ENCODE results near the gene IL22RA2.

Gene IL22RA2

DNA sequence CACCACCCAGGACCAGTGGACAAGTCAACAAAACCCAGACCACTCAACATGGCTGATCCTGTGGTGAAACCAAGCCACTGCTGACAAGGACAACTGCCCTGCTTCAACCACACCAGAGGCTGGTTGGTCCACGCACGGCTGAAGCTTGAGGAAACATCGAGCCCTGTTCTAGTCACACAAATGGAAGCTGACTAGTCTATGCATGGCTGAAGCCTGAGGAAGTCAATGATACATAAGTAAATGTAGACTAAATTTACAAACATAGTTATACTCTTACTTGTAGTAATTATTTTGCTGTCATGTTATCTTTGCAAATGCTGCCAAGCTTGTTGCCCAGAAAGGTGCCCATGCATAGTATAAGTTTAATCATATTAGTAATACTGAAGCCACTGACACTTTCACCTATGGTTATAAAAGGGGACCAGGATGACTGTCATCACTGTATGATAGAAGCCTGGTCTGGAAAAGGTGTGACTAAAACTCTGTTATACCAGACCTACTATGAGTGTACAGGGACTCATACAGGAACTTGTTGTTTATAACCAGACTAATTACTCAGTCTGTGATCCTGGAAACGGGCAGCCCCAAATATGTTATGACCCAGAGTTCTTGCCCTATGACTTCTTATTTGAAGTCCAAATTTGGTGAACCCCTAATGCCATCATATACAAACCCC lies 5.6 kb downstream of the IL22RA2 start:
- no peak for DNase-seq (ENCODE audit: low read depth)

DNA sequence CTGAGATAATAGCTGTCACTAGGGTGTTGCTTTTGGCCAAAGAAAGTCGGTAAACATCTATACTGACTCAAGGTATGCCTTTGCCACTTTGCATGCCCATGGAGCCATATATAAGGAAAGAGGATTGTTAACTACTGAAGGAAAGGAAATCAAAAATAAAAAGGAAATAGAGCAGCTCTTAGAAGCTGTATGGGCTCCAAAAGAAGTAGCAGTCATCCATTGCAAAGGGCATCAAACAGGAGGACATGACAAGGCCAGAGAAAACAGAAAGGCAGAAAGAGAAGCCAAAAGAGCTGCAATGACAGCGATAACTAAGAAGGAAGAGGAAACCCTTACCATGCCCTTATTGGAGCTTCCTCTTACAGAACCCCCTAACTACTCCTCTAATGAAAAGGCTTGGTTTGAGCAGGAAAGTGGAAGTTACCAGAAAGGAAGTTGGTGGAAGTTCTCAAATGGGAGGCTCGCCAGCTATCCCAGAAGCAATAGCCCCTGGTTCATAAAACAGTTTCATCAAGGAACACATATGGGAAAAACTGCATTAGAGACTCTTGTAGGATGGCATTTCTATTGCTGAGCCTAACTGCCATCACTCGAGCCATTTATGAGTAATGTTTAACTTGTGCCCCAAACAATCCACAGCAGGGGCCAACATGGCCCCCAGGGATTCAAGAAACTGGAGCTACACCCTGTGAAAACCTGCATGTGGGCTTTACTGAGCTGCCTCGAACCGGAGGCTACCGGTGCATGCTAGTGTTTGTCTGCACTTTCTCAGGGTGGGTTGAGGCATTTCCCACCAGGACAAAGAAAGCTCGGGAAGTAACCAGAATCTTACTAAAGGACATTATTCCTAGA lies 7.0 kb downstream of the IL22RA2 start:
- DNase-seq (ENCODE audit: low read depth) = no peak

DNA sequence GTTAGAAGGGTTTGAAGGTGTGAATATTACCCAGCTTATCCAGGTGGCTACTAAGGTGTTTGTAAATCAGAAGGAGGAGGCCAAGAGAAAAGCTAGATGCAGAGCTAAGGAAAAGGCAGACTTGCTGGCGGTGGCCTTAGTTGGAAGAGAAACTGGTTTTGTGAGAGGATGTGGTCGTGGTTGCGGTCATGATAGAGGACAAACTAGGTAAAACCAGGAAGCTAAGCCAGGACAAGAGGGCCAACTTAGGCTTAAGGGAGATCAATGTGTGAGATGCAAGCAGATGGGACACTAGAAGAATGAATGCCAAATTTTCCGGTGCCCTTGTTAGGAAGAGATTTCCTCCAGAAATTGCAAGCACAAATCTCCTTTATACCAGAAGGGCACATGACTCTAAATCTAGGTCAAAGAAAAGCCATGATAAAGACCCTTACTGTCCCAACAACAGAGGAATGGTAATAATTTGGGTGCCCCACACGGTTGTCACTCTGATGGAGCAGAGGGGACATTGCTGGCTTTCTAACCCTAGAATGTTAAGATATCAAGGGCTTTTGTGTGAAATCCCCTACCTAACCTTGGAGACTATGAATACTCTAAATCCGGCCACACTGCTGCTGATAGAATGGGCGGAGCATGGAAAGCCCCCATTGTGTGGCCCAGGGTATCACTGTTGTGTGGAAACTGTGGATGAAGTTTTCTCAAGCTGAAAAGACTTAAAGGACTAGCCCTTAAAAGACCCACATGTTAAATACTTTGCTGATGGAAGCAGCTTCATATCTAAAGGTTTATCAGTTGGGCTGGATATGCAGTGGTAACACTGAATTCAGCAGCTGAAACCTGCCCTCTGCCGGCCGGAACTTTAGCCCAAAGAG lies 7.8 kb downstream of the IL22RA2 start:
- no peak for DNase-seq (ENCODE audit: low read depth)

DNA sequence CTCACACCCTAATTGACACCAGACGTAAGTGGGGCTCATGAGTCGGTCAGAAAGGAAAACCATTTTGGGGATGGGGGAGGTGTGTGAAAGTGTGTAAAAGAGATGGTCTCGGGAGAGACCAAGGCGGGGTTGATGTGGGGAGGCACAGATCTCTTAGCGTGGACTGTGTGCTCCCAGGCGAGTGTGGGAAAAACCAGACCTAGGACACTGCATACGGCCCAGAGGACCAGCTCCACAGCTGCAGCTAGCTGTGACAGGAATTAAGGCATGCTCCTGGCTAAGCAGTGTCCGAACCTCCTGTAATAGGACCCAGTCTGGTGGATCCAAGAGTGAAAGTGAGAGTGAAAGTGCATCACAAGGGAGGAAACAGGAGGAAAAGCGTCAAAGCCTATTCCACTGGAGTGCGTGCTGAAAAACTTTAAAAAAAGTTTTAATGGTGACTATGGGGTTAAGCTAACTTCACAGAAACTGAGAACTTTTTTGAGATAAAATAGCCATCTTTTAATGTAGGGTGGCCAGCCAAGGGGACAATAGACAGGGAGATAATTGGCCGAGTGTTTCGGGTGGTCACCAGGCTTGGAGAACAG lies 9.6 kb downstream of the IL22RA2 start:
- DNase-seq (ENCODE audit: low read depth) = no peak

DNA sequence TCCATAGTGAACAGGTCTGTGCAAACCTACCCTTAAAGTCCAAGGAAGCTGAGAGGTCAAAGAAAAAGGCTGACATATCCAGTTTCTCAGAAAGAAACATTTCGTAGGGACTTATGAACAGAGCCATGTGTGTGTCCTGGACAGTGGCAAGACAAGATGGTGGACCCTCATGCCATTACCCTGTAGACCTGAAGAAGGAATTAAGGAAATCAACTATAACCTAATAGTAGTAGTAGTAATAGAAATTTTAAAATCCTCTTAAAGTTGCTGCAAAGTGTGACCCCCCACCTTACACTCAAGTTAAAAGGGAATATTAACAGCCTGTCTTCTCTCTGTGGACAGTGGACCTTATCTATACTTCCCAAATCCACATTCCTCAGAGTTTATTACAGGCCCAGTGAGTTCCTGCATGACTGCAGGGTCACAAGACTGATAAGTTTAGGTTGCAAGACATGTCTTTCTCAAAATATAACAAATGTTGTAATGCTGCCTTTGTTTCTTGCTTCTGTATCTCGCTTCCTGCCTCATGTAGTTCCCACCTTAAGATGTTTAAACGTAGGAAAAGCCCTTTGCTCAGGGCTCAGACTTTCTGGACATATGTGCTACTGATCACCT lies 10.6 kb downstream of the IL22RA2 start:
- no peak for DNase-seq (ENCODE audit: low read depth)

DNA sequence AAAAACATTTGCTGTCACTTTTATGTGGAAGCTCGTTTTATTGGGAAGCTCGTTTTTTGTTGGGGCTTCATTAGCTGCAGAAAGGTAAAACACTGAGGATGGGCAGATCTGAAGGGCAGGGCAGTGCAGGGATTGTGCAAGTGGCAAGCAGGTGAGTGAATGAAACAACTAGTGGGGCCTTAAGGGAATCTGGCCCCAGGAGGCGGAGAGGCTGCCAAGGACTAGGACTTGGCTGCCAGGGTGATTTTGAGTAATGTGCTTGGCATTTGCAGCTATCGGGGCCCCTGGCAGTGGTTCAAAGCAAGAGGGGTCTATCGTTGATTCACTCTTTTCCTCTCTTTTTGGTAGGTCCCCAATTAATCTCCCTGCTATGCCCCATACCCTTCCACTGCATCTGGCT lies 11.5 kb downstream of the IL22RA2 start:
- no peak for DNase-seq (ENCODE audit: low read depth)

DNA sequence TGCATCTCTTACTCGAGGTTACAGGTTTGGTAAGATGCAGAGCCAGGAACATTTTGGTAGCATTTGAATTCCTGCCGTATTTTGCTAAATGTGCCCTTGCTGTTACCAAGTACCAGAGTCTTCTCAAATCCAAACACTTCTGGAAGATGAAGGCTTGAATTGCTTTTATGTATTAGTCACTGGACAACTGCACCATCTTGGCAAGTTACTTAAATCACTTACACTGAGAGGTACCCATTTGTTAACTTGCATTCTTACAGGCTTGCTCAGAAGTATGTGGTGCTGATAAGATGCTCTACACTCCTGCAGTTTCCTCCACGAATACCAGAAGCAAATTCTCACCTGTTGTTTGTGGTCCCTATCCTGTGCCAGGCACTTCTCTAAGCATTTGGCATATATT lies 12.7 kb downstream of the IL22RA2 start:
- no peak for DNase-seq (ENCODE audit: low read depth)

DNA sequence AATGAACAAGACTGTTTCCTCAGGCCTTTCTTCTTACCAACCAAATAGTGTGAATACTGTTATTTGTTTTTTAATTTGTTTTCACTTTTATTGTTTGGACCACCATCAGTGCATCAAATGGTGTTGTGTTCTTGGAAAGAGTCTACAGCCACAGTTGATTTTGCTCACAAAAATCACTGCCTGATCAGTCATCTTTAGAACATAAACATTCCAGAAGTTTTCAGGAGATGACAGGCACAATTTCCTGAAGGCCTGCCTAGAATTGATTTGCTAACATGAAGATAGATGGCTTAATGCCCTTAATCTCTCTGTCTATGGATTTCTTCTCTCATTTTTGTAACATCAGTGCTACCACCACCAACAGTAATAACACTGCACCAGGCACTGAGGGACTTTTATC lies 13.5 kb downstream of the IL22RA2 start:
- no peak for DNase-seq (ENCODE audit: low read depth)

DNA sequence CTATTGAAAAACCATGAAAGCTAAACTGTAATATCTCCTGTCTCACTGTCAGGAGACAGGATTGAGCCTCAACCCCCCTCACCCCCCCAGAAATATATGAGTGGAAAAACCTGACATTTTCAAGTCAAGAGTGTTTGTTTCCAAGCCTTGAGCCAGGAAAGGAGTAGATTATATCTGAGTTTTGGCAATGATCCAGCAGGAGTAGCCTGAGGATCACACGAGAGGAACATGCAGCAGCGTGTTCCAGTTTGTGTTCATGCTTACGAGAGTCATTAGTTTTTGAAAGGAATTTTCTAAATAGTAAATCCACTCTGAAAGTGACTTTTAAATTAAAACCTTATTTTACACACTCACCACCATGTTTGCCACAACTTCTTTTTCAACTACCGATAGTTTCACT lies 15.8 kb downstream of the IL22RA2 start:
- no peak for DNase-seq (ENCODE audit: low read depth)

DNA sequence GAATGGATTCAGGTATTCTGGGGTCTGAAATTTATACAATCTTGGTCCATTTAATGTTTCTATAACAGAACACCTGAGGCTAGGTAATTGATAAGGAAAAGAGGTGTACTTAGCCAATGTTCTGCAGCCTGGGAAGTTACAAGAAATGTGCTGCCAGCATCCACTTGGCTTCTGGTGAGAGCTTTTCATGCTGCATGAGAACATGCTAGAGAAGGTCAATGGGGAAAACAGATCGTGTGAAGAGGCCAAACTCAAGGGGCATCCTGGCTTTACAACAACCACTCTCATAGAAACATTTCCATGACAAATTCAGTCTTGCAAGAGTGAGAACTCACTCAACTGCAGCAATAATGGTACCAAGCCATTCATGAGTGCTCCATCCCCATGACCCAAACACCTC lies 16.8 kb downstream of the IL22RA2 start:
- DNase-seq (ENCODE audit: low read depth) = no peak

DNA sequence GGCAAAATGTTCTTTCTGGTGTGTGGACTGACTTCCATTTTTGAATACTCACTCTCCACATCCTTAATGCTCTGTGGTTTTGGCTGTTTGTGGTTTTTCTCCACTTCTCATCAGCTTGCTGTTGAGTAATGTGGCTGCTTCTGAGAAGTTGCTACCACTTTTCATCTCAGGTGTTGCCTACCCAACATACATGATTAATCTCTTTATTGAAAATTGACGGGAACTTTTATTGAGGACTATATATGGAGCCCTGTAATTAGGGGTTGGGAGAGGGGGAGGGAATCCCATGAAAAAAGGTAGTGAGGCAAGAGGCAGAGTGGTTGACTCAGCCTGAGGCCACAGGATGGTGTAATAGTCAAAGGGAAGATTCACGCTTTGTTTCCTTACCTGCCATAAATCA lies 17.6 kb downstream of the IL22RA2 start:
- DNase-seq (ENCODE audit: low read depth) = no peak

DNA sequence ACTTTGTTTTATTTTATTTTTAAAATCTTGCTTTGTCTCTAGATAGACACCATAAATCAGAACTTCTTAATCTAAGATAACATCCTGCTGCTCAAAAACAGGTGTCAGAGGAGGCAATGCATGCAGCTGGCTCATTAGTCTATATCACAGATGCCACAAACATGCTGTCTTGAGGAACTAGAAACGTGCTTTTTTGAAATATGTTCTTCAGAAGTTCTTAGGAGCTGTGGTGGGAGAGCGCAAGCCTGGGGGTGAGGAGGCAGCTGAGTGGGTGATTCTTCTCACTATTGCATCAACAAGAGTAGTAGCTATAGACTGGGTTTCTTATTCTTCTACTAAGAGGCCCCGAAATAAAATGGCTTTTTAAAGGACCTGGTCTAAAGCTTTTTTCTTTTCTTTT lies 23.4 kb downstream of the IL22RA2 start:
- DNase-seq (ENCODE audit: low read depth) = no peak

DNA sequence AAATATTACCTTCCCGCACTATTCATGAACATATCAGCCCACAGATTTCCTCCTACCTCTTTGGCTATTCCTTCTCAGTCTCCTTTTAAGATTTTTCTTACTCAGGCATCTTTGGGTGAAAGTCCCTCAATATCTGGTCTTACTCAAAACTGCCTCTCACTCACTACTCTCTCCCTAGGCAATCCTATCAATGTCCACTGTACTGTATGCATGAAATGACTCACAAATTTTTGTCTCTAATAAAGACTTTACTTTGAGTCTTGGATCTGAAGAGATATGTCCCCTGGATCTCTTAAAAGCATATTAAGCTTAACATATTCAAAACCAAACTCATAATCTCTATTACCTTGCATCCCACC lies 24.4 kb downstream of the IL22RA2 start:
- no peak for DNase-seq (ENCODE audit: low read depth)

DNA sequence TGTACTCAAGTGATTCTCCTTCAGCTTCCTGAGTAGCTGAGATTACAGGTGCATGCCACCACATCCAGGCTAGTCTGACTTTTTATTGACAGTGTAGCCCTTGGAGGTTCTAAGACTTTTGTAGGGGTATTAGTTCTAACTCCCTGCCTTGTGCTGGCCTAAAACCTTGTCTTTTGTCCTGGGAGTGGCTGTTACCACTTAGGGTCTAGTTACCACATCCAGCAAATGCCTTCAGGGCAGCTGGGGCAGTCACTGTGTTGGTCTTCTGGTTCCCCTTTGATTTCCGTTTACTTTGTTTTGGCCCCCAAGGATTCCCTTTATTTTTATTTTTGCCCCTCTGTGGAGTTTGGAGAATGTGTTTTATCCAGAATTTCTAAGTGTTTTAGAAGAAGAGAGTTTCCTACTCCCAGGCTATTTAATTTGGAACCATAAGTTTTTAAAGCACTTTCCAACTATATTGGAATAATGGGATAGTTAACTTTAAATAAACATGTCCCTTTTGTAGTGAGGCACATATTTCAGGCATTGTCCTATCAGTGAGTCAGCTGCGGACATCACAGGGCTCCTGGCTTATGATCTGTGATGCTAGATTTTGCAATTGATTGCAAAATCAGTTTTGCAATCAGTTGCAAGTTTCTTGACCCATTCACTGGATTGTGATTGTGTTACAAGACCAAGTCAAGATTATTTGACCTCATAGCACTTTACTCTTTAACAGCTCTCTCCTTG lies 25.0 kb downstream of the IL22RA2 start:
- no peak for DNase-seq (ENCODE audit: low read depth)

DNA sequence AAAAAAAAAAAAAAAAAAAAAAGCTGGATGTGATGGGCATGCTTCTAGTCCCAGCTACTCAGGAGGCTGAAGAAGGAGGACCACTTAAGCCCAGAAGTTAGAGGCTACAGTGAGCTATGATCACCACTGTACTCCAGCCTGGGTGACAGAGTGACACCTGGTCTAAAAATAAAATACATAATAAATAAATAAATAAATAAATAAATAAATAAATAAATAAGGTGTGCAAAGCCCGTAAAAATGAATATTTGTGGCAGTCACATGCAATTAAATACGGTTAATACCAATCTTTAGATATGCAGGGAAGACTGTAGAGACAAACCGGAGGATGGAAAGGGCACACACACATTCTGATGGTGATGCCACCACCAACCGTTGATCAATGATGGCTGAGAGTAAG lies 26.2 kb downstream of the IL22RA2 start:
- DNase-seq (ENCODE audit: low read depth) = no peak

DNA sequence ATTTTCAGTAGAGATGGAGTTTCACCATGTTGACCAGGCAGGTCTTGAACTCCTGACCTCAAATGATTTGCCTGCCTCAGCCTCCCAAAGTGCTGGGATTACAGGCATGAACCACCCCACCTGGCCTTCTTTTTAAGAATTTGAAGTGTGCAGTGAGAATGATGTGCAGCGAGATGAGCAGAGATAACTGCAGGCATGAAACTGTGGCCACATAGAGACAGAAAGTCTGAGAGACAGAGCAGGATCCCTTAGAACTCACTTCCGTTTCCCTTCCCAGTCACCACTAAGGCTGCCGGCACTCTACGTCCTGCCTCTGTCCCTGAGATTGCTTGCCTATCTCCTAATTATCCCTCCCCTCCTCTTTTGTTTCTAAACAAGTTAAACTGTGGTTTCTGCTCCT lies 27.2 kb downstream of the IL22RA2 start:
- DNase-seq (ENCODE audit: low read depth) = no peak

DNA sequence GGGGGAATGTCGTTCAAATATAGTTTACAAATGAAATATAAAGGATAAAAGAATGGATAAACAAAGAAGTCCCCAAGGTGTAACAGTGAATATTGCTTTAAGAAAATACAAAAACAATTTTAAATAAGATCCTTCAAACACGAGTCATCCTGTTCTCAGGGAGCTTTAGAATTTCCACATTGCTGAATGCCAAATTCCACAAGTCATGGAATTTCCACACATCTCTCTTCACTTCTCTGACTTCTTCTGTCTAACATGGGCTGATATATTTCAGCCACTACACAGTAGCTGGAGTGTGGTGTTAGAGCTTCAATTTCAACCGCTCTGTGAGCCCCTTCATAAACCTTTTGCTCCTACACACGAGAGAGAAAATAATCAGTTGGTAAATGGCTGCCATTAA lies 28.0 kb downstream of the IL22RA2 start:
- DNase-seq (ENCODE audit: low read depth) = no peak

DNA sequence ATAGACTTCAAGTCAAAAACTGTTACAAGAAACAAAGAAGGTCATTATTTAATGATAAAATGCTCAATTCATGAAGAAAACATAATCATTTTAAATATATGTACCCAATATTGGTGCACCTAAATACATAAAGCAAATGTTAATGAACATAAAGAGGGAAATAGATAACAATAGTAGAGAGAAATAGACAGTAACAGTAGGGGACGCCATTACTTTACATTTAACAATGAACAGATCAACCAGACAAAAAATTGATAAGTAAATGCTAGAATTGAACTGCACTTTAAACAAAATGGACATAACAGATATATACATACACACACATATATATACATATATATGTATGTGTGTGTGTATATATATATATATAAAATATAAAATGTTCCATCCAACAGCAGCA lies 37.4 kb downstream of the IL22RA2 start:
- DNase-seq (ENCODE audit: low read depth) = no peak

DNA sequence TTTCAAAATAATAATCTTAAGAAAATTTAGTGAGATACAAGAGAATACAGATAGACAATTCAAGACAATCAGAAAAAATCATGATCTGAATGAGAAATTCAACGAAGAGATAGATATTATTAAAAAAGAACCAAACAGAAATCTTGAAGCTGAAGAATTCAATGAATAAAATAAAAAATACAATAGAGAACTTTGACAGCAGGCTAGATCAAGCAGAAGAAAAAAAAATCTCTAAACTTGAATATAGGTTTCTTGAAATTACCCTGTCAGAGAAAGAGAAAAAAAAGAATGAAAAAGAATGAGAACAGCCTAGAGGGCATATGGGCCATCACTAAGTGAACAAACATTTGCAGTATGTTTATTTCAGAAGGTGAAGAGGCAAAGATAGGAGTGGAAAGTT lies 39.0 kb downstream of the IL22RA2 start:
- no peak for DNase-seq (ENCODE audit: low read depth)

DNA sequence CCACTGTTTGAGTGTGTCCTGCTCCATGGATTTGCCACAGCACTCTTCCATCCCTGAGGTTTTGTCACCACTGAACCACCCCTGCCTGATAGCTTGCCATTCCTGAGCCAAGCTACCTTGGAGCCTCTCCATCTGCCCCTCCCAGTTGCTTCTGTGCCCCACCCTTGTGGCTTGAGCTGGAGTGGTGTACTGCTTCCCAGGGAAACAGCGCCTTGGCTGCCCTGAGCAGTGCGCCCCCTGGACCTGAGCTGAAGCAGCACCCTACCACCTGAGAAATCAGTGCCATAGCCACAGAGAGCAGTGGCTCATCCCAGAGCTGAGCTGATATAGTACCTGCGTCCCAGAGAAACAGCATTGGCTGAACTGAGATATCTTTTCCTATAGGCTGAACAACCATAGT lies 40.3 kb downstream of the IL22RA2 start:
- no peak for DNase-seq (ENCODE audit: low read depth)

DNA sequence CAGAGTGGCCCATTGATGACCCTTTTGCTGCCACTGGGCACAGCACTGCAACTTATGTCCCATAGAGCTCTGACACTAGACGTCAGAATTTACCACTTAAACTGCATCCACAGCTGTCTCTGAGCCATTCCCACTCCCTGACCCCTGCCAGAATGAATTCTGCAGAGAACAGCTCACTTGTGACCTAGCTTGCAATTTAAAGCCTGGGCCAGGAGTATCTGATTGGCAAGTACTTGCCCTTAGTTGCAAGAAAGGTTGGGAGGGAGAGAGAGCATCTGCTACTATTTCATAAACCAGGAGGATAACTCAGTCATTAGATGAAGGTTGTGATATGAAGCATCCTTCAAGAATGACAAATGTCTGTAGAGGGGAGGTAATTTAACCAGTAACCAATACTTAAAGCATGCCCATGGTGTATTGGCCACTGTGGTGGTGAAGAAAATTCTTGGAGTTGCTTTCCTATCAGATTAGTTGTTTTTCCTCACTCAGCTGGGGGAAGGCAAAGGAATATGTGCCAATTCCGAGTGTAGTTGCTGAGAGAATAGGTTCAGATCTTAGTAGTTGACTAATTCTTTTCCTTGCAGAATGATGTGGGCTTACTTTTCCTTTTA lies 46.5 kb downstream of the IL22RA2 start:
- no peak for DNase-seq (ENCODE audit: low read depth)
